Right atrium auricular region (tissue), 2 donors: Measurements from ENCODE around the gene CXCL3. TPM values are rescaled to one million over a fixed set of nuclear protein-coding genes. Genes with fewer than 3 reads are reported as not detected.

ENCODE experiments used
- DNase-seq: peaks from one replicate; pipeline ENCODE4 v3.0.0-alpha.2; 2019; ENCODE audit warnings: low spot score
- H3K27ac ChIP-seq, 2 donors: fragments of 200-600 bp; sonication (generic); 1 replicate in 1 of 2; 2 replicates in 1 of 2; pipeline ENCODE4 v1.5.1; 2016 to 2019
- H3K27me3 ChIP-seq, 2 donors: fragments of 200-600 bp; sonication (generic); one replicate each; pipeline versions ENCODE4 v1.5.1 to v1.6.0; 2017 to 2019
- H3K36me3 ChIP-seq: fragments of 200-600 bp; sonication (generic); one replicate; pipeline ENCODE4 v1.5.1; 2016
- H3K4me1 ChIP-seq, 2 donors: fragments of 200-600 bp; sonication (generic); one replicate each; pipeline versions ENCODE4 v1.5.1 to v1.6.0; 2017 to 2019
- H3K4me3 ChIP-seq, 2 donors: fragments of 200-600 bp; sonication (generic); 1 replicate in 1 of 2; 2 replicates in 1 of 2; pipeline ENCODE4 v1.5.1; 2017 to 2019; ENCODE audit warnings: mild to moderate bottlenecking in 1 of 2, moderate library complexity in 1 of 2
- H3K9me3 ChIP-seq, 2 donors: fragments of 200-600 bp; sonication (generic); one replicate each; pipeline ENCODE4 v1.5.1; 2019
- CTCF ChIP-seq, 2 donors: fragments of 200-600 bp; sonication (generic); IDR thresholded peaks; one replicate each; pipeline ENCODE4 v1.5.1; 2019; ENCODE audit warnings: antibody characterized with exemption in 2 of 2
- total RNA-seq, 2 donors: library from RNA; depleted of rRNA; stranded (reverse); fragments of >200 nt; gene quantifications; one replicate each; pipeline ENCODE4 v1.1.0, GENCODE V29; 2016

The CXCL3 gene
- total RNA-seq, 2 donors from 2014 or later: 0.63 TPM; not detected in 1

- H3K9me3 ChIP-seq: no peaks in the 10 kb centered on the region
- no peak overlapping the region for H3K27ac ChIP-seq
- H3K4me1 ChIP-seq: no peaks in the 10 kb centered on the region
- no peak for DNase-seq
- H3K27me3 ChIP-seq: no peaks in the 10 kb centered on the region
- H3K4me3 ChIP-seq: no peak overlapping the region
- no peaks in the 10 kb centered on the region for H3K36me3 ChIP-seq
- TF ChIP-seq CTCF (IDR thresholded peaks at IDR 0.05): no peak
These were observed 48.6 kb downstream of the CXCL3 start for GRCh38 chr4:73989928-73990327.

- Histone ChIP-seq H3K27ac (no peak overlapping the region), H3K4me3 (no peak overlapping the region)
These were observed 49.5 kb downstream of the CXCL3 start for GRCh38 chr4:73989031-73989430.

GRCh38 chr4:73988061-73988460 lies 50.4 kb downstream of the CXCL3 start, which contains the start of gene PPBP:
Gene PPBP (minus strand): TSS chr4:73988190. CDS start chr4:73988103, 87 bp downstream.
- no peaks in the 10 kb centered on the region for H3K4me1 ChIP-seq
- H3K9me3 ChIP-seq: no peaks in the 10 kb centered on the region
- no peaks in the 10 kb centered on the region for H3K36me3 ChIP-seq
- no peaks in the 10 kb centered on the region for H3K27me3 ChIP-seq
- DNase-seq: no peak
- no peak within 1 kb of the TSS for H3K4me3 ChIP-seq
- no peak for TF ChIP-seq CTCF (IDR thresholded peaks at IDR 0.05)
- no peak within 1 kb of the TSS for H3K27ac ChIP-seq

More at GRCh38 chr4:73989031-73989430, 49.5 kb downstream of the CXCL3 start:
- TF ChIP-seq CTCF (IDR thresholded peaks at IDR 0.05): no peak
- no peak for DNase-seq
- H3K27me3 ChIP-seq: no peaks in the 10 kb centered on the region
- H3K4me1 ChIP-seq: no peaks in the 10 kb centered on the region
- no peaks in the 10 kb centered on the region for H3K36me3 ChIP-seq
- H3K9me3 ChIP-seq: no peaks in the 10 kb centered on the region

Other genes with a start within 250 kb of the CXCL3 start
- gene CXCL6, start 202.0 kb downstream of the CXCL3 start, total RNA-seq: 1 to 10 TPM in 1 of 2 donors, under 1 TPM in 1; 0.44 to 2.4 TPM
- gene PF4V1, start 185.4 kb downstream of the CXCL3 start, total RNA-seq: not detected
- gene CXCL1, start 169.3 kb downstream of the CXCL3 start, total RNA-seq: 1 to 10 TPM; 6.9 to 8.5 TPM
- under 1 TPM in 1 of 2 donors, not detected in 1; 0.83 TPM for gene PF4, start 56.7 kb downstream of the CXCL3 start, total RNA-seq
- gene PPBP, start 50.5 kb downstream of the CXCL3 start, total RNA-seq: 1 to 10 TPM in 1 of 2 donors, not detected in 1; 1.6 TPM
- gene CXCL5, start 40.0 kb downstream of the CXCL3 start, total RNA-seq: not detected
- gene CXCL2, start 60.5 kb upstream of the CXCL3 start, total RNA-seq: 10 to 100 TPM; 19.4 to 21.5 TPM
- gene MTHFD2L, start 119.4 kb upstream of the CXCL3 start, total RNA-seq: 10 to 100 TPM in 1 of 2 donors, 1 to 10 TPM in 1; 8.3 to 11.5 TPM